Effector memory CD8-positive, alpha-beta T cell (primary cell): ENCODE data around the gene RSF1.
"Not testable (repeated sequence)": the region's sequence is repeated elsewhere in the genome, so short reads cannot be mapped to it uniquely, and the experiment has no call there.

ENCODE experiments used
- ATAC-seq: fragments of 150-1000 bp; cut with Tn5 transposase; replicated peaks from 2 replicates; pipeline ENCODE4 v1.10.0; 2021; ENCODE audit warnings: mild to moderate bottlenecking, moderate library complexity
- DNase-seq, 3 experiments: peaks; one replicate each; pipeline ENCODE4 v3.0.0; 2021
- H3K27ac Mint-ChIP-seq, 2 donors: one replicate each; pipeline ENCODE4 v1.8.0; 2022; ENCODE audit warnings: mild to moderate bottlenecking in 2 of 2, mixed read lengths in 2 of 2, moderate library complexity in 2 of 2
- H3K27me3 Mint-ChIP-seq, 2 donors: one replicate each; pipeline ENCODE4 v1.8.0; 2022; ENCODE audit warnings: mixed read lengths in 2 of 2
- H3K36me3 Mint-ChIP-seq: one replicate; pipeline ENCODE4 v1.8.0; 2022; ENCODE audit warnings: mild to moderate bottlenecking, moderate library complexity, mixed read lengths; ENCODE audit not compliant: insufficient read depth
- H3K4me1 Mint-ChIP-seq, 2 donors: one replicate each; pipeline ENCODE4 v1.8.0; 2022; ENCODE audit warnings: low read depth in 2 of 2, mixed read lengths in 2 of 2
- H3K4me3 Mint-ChIP-seq, 2 donors: one replicate each; pipeline ENCODE4 v1.8.0; 2022; ENCODE audit warnings: mild to moderate bottlenecking in 2 of 2, mixed read lengths in 2 of 2, moderate library complexity in 2 of 2
- H3K9me3 Mint-ChIP-seq, 2 donors: one replicate each; pipeline ENCODE4 v1.8.0; 2022; ENCODE audit warnings: mixed read lengths in 2 of 2

The RSF1 gene

DNA sequence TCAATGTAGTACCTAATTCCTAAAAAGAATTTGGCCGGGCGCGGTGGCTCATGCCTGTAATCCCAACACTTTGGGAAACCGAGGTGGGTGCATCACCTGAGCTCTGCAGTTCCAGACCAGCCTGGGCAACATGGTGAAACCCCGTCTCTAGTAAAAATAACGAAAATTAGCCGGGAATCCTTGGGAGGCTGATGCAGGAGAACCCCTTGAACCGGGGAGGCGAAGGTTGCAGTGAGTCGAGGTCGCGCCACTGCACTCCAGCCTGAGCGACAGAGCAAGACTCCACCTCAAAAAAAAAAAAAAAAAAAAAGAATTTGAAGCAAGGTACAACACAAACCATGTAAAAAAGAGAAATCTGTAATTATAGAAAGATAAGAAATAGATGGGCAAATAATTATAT, 1.6 kb upstream of the RSF1 start:
- DNase-seq, H3K27ac Mint-ChIP-seq, H3K9me3 Mint-ChIP-seq, ATAC-seq, H3K27me3 Mint-ChIP-seq: not testable (repeated sequence)
- peak overlapping the region in 1 of 2 donors; percentile 87 for H3K4me3 Mint-ChIP-seq
- peaks cover 16 to 24% of the 10 kb centered on the region in 2 donors for H3K4me1 Mint-ChIP-seq
- H3K36me3 Mint-ChIP-seq = peaks cover 17% of the 10 kb centered on the region

DNA sequence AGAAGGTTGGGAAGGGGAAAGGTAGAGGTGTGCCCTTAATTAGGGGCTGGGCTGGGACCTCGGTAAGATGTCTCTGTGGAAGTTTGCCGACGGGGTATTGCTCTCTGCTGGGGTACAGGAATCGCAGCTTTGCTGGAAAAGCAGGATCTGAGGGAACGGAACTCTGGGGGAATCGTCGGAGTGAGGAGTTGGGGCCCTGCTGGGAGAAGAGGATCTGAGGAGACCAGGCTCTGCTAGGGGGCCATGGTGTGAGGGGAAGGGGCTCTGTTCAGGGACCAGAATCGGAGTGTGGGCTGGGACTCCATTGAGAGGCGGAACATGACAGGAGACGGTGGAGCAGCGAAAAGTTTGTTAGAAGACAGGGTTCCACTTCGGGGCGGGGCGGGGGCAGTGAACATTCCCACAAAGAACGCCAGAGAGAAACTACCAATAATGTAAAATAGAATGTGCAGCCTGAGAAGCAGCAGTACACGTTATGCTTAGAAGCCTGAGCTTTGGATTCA, 878 bp upstream of the RSF1 start:
- peaks cover 17% of the 10 kb centered on the region for H3K36me3 Mint-ChIP-seq
- H3K9me3 Mint-ChIP-seq = no peaks in the 10 kb centered on the region
- DNase-seq (peak in 2 of 3 experiments; percentile 3 to 12), ATAC-seq (no peak)
- peak overlapping the region; percentile 87 to 98 for H3K4me3 Mint-ChIP-seq
- H3K27me3 Mint-ChIP-seq = no peaks in the 10 kb centered on the region
- peak overlapping the region; percentile 91 to 96 for H3K27ac Mint-ChIP-seq
- H3K4me1 Mint-ChIP-seq = peaks cover 20 to 31% of the 10 kb centered on the region in 2 donors

DNA sequence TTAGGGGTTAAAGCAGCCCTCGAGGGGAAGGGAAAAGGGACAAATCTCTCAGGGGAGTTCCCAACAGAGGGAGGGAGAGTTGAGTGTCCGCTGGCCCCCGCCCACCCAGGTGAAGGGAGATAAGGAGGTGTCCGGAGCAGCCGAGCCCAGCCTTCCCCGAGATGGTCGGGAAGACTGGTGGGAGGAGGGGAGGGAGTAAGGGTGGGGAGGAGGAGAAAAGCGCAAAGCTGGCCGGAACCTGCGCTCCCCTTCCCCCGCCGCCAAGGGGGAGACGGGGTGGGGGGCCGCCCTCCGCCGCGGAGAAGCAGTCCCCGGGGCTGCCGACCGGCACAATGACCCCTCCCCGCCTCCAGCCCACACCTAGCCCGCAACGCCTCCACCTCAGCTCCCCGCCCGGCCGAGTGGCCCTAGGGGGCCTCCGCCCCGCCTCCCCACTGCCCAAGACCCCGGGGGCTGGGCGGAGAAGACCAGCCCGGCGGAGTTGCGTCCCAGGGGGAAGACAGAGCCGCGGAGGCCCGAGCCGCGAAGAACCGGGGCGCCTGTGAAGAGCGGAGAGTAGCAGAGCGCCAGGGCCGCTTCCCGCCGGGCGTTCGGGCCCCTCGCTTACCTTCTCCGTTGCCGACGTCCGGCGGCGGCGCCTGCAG, 479 bp downstream of the RSF1 start:
- Mint-ChIP-seq H3K4me3 (peak overlapping the region; percentile 87 to 98), H3K9me3 (peaks cover 0 to under 1% of the 10 kb centered on the region in 2 donors), H3K27ac (peak overlapping the region; percentile 91 to 96), H3K36me3 (peaks cover 17% of the 10 kb centered on the region), H3K27me3 (no peaks in the 10 kb centered on the region), H3K4me1 (peaks cover 24 to 38% of the 10 kb centered on the region in 2 donors)
- ATAC-seq (peak; percentile 4), DNase-seq (peak; percentile 15 to 31 (median 20))

DNA sequence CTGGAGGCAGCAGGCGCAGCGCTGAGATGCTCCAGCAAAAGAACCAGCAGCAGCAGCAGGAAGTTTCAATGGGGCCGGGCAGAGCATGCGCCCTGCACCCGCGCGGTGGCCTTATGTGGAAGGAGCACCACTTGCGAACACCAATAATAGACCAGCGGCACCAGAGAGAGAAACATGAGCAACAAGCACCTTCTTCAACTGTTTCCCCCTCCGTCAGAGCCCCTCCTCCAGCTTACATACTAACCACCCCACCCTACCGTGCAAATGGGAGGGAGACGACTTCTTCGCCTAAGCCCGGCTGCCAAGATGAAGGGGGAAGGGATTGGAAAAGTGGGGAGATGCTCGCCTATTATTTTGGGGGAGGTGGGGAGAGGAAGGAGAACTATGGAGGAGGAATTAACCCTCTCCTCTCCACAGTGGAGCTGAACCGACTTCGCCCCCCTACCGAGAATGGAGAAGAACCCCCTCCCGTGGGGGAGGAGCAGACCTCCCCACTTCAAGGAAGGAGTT, 1.1 kb downstream of the RSF1 start:
- Mint-ChIP-seq H3K36me3 (peaks cover 17% of the 10 kb centered on the region), H3K9me3 (peaks cover 0 to 6% of the 10 kb centered on the region in 2 donors), H3K4me3 (peak overlapping the region; percentile 87 to 98), H3K27me3 (no peaks in the 10 kb centered on the region), H3K4me1 (peaks cover 28 to 43% of the 10 kb centered on the region in 2 donors), H3K27ac (peak overlapping the region; percentile 91 to 96)
- peak; percentile 60 for ATAC-seq
- DNase-seq = peak; percentile 73 to 78 (median 75)

DNA sequence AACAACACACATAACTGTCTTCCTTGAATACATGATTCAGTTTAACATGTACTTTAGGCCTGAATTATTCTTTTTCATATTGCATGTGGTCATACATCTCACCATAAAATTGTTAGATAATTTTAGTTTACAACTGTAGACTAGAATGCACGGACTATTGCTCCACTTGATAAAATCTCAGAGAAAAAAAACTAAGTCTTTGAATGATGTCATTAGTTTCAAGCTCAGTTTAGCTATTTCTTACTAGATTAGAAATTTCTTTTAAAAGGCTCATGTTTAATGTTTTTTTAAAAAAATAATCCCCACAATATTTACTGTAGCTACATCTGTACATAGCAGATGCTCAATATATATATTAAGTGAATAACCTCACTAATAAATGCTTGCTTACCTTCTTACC, 5.1 kb downstream of the RSF1 start:
- DNase-seq (no peak), ATAC-seq (no peak)
- no peaks in the 10 kb centered on the region for H3K27me3 Mint-ChIP-seq
- peaks cover 23% of the 10 kb centered on the region for H3K36me3 Mint-ChIP-seq
- H3K27ac Mint-ChIP-seq = no peak overlapping the region
- H3K4me1 Mint-ChIP-seq = peaks cover 25 to 53% of the 10 kb centered on the region in 2 donors
- H3K4me3 Mint-ChIP-seq = no peak overlapping the region
- H3K9me3 Mint-ChIP-seq = peaks cover 0 to 6% of the 10 kb centered on the region in 2 donors

DNA sequence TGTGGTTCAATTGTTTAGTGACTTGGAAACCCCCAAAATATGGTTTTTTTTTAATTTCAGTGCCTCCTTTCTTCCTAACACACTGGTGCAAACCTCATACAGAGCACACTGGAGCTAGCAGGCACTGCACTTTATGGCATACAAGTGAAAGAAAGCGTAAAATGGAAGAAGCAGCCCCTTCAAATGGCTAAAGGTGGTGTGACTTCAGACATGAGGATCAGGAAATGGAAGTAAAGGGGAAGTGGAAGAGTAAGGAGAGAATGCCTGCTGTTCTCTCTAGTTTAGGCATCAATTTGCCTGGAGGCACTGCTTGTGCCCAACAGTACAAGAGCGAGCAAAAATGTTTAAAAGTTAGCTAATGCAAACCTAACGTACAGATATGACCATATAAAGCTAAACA, 5.7 kb downstream of the RSF1 start:
- no peak for DNase-seq

DNA sequence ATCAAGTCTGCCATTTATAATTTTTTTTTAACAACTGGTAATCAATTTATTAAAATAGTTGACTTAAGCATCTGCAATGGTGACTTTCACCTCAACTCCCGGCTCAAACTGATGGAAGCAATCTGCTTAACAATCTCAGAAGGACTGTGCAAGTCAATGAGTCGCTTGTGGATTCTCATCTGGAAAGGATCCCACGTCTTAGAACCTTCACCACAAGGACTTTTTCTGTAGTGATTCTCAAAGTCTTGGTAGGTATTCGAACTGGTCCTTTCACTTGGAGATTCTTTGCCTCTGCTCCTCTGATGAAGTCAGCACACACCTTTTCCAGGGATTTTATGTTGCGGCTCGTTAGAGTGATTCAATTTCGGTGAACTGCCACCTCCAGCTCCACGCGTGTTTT, 7.3 kb downstream of the RSF1 start:
- no peak overlapping the region for H3K4me3 Mint-ChIP-seq
- H3K27ac Mint-ChIP-seq = no peak overlapping the region

More for the DNA sequence above, 5.7 kb downstream of the RSF1 start:
- no peak overlapping the region for H3K27ac Mint-ChIP-seq
- H3K4me1 Mint-ChIP-seq = peaks cover 30 to 59% of the 10 kb centered on the region in 2 donors
- peaks cover 18% of the 10 kb centered on the region for H3K36me3 Mint-ChIP-seq
- no peak for ATAC-seq
- no peaks in the 10 kb centered on the region for H3K27me3 Mint-ChIP-seq
- peaks cover 0 to 6% of the 10 kb centered on the region in 2 donors for H3K9me3 Mint-ChIP-seq
- H3K4me3 Mint-ChIP-seq = no peak overlapping the region

DNA sequence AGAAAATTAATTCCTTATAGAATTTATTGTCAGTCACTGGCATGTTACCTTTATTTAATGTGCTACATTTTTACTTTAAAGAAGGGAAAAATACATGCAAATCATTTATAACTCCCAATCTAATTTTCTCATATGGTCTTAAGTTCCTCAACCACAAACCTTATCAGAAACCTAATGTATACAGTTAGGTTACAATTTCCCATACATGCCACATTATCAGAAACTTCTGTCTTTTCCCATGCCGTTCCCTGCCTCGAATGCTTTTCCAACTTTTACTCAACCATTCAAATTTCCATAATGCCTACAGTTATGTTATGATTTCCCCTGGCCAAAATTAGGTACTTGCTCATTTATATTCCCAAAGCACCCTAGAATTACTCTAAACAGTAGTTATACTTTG, 13.5 kb downstream of the RSF1 start:
- H3K27me3 Mint-ChIP-seq = no peaks in the 10 kb centered on the region
- peaks cover 20% of the 10 kb centered on the region for H3K36me3 Mint-ChIP-seq
- peaks cover 34 to 59% of the 10 kb centered on the region in 2 donors for H3K4me1 Mint-ChIP-seq
- DNase-seq (no peak), ATAC-seq (no peak)
- H3K27ac Mint-ChIP-seq = no peak overlapping the region
- H3K4me3 Mint-ChIP-seq = no peak overlapping the region
- no peaks in the 10 kb centered on the region for H3K9me3 Mint-ChIP-seq

More for the DNA sequence above, 7.3 kb downstream of the RSF1 start:
- no peak for ATAC-seq
- no peak for DNase-seq
- H3K27me3 Mint-ChIP-seq = no peaks in the 10 kb centered on the region
- peaks cover 13% of the 10 kb centered on the region for H3K36me3 Mint-ChIP-seq
- peaks cover 0 to 6% of the 10 kb centered on the region in 2 donors for H3K9me3 Mint-ChIP-seq
- H3K4me1 Mint-ChIP-seq = peaks cover 26 to 60% of the 10 kb centered on the region in 2 donors

DNA sequence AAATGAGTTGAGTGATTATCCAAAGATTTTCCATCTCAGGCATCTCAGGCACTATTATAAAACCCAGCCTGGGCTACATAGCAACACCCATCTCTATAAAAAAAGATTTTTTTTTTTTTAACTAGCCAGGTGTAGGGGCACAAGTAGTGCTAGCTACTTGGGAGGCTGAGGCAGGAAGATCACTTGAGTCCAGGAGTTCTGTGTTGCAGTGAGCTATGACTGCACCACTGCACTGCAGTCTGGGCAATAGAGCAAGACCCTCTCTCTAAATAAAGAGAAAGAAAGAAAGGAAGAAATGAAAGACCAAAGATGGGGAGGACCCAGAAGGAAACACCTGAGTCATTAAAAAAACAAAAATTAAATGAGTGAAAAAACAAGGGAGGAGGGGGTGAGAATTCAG, 14.1 kb downstream of the RSF1 start:
- Mint-ChIP-seq H3K9me3 (no peaks in the 10 kb centered on the region), H3K4me3 (no peak overlapping the region), H3K27ac (peak overlapping the region; percentile 1 to 50), H3K27me3 (no peaks in the 10 kb centered on the region), H3K36me3 (peaks cover 14% of the 10 kb centered on the region), H3K4me1 (peaks cover 37 to 60% of the 10 kb centered on the region in 2 donors)
- no peak for ATAC-seq
- no peak for DNase-seq

DNA sequence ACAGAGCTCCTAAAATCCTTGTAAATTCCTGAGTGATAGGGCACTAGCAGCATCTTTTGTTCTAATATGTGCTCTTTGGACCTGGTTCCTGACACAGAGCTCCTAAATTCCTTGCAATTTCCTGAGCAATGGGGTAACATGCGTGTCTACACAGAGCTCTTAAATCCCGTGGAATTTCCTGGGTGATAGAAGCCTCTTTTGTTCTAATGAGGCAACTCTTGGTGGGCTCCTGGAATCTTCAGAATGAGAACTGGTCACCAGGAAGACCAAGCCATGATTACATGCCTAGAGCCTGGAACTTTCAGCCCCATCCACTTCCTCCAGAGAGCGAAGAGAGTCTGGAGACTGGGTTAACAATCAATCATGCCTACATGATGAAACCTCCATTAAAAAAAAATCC, 19.0 kb downstream of the RSF1 start:
- no peaks in the 10 kb centered on the region for H3K27me3 Mint-ChIP-seq
- H3K9me3 Mint-ChIP-seq = no peaks in the 10 kb centered on the region
- DNase-seq (no peak), ATAC-seq (no peak)
- H3K4me1 Mint-ChIP-seq = peaks cover 42 to 67% of the 10 kb centered on the region in 2 donors
- H3K27ac Mint-ChIP-seq = peak overlapping the region; percentile 30 to 81
- H3K4me3 Mint-ChIP-seq = no peak overlapping the region
- peaks cover 20% of the 10 kb centered on the region for H3K36me3 Mint-ChIP-seq

DNA sequence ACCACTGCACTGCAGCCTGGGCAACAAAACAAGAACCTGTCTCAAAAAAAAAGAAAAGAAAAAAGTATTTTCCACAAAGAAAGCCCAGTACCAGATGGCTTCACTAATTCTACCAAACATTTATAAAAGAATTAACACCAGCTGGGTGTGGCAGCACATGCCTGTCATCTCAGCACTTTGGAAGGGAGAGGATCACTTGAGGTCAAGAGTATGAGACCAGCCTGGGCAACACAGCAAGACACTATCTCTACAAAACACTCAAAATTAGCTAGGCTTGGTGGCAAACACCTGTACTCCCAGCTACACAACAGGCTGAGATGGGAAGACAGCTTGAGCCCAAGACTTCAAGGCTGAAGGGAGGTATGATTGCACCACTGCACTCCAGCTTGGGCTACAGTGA, 20.1 kb downstream of the RSF1 start:
- no peak overlapping the region for H3K4me3 Mint-ChIP-seq
- H3K36me3 Mint-ChIP-seq = peaks cover 17% of the 10 kb centered on the region
- peaks cover 43 to 70% of the 10 kb centered on the region in 2 donors for H3K4me1 Mint-ChIP-seq
- H3K27ac Mint-ChIP-seq = peak overlapping the region; percentile 30 to 81
- no peak for ATAC-seq
- no peaks in the 10 kb centered on the region for H3K9me3 Mint-ChIP-seq
- no peaks in the 10 kb centered on the region for H3K27me3 Mint-ChIP-seq
- no peak for DNase-seq

DNA sequence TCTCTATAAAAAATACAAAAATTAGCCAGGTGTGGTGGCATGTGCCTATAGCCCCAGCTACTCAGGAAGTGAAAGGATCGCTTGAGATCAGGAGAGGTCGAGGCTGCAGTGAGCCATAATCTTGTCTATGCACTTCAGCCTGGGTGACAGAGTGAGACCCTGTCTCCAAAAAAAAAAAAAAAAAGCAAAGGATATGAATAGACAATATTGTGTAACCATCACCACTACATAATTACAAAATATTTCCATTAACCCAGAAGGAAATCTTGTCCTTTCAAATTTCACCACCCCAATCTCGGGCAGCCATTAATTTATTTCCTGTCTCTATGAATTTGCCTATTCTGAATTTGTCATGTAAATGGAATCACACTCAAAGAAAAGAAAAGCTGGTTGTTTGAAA, 21.2 kb downstream of the RSF1 start:
- Mint-ChIP-seq H3K4me1 (peaks cover 50 to 77% of the 10 kb centered on the region in 2 donors), H3K27ac (peak overlapping the region in 1 of 2 donors; percentile 67), H3K4me3 (no peak overlapping the region), H3K9me3 (no peaks in the 10 kb centered on the region), H3K36me3 (peaks cover 17% of the 10 kb centered on the region), H3K27me3 (no peaks in the 10 kb centered on the region)
- ATAC-seq (no peak), DNase-seq (no peak)

DNA sequence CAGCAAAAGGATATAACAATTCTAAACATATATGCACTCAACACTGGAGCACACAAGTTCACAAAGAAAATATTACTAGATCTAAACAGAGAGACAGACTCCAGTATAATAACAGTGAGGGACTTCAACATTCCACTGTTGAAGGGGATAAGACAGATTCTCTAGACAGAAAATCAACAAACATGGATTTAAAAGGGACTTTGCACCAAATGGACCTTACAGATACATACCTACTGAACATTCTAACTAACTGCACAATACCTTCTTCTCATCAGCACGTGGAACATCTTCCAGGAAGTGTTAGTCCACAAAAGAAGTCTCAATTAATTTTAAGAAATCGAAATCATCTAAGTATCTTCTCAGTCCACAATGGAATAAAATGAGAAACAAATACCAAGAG, 26.6 kb downstream of the RSF1 start:
- no peaks in the 10 kb centered on the region for H3K27me3 Mint-ChIP-seq
- peaks cover 0 to 4% of the 10 kb centered on the region in 2 donors for H3K9me3 Mint-ChIP-seq
- DNase-seq (no peak), ATAC-seq (no peak)
- peaks cover 7% of the 10 kb centered on the region for H3K36me3 Mint-ChIP-seq
- H3K4me1 Mint-ChIP-seq = peaks cover 69 to 85% of the 10 kb centered on the region in 2 donors
- H3K4me3 Mint-ChIP-seq = no peak overlapping the region
- peak overlapping the region in 1 of 2 donors; percentile 41 for H3K27ac Mint-ChIP-seq

DNA sequence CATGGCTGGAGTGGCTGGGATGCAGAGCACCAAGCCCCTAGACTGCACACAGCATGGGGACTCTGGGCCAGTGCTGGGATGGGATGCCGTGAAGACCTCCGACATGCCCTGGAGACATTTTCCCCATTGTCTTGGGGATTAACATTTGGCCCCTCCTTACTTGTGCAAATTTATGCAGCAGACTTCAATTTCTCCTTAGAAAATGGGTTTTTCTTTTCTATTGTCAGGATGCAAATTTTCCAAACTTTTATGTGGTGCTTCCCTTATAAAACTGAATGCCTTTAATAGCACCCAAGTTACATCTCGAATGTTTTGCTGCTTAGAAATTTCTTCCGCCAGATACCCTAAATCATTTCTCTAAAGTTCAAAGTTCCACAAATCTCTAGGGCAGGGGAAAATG, 29.2 kb downstream of the RSF1 start:
- Mint-ChIP-seq H3K36me3 (no peaks in the 10 kb centered on the region), H3K9me3 (peaks cover 0 to 4% of the 10 kb centered on the region in 2 donors), H3K27ac (peak overlapping the region in 1 of 2 donors; percentile 61), H3K27me3 (no peaks in the 10 kb centered on the region), H3K4me3 (peak overlapping the region in 1 of 2 donors; percentile 12), H3K4me1 (peaks cover 69 to 86% of the 10 kb centered on the region in 2 donors)
- no peak for DNase-seq
- ATAC-seq = no peak
